ENCODE data around the gene PRPF4.

Gene PRPF4

DNA sequence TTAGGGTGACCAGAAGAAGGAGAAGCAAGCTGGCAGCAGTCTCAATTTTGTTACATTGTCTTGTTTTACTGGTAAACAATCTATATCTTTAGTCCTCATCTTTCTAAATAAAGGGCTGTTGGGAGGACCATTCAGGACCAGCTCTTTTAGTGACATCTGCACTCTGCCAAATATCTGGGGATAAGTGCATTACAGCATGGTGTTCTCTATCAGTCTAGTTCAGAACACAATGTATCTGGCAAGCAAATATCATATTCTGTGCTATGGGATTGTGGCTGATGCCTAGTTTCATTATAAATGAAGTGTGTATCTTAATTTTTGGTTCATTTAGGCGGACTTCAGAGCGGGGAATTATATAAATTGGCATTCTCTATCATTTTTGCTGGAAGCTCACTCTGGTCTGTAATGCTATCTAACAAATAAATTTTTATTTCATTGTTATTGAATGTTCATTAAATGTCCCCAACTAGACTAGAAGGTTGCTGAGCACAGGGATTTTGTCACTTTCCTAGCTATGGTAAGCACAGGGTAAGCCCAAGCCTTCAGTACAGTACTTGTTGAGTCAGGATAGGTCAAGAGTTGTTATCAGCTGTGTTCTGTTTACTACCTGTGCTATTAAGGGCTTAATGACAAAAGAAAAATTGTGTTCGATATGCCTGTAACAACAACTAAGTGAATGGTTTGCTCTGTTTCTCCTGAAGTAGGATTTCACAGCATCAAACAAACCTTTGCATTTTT lies 52.8 kb downstream of the PRPF4 start:
- no peak for TF ChIP-seq Cebpa-rat (IDR thresholded peaks at IDR 0.05)
- no peaks in the 10 kb centered on the region for H4K20me1 ChIP-seq
- H3K4me1 ChIP-seq = no peaks in the 10 kb centered on the region
- H3K27ac ChIP-seq = no peak overlapping the region
- H3K4me2 ChIP-seq = no peak overlapping the region
- no peak overlapping the region for H3K9ac ChIP-seq
- no peaks in the 10 kb centered on the region for H3K36me3 ChIP-seq
- H3K27me3 ChIP-seq = no peaks in the 10 kb centered on the region
- H3K4me3 ChIP-seq = no peak overlapping the region
- no peaks in the 10 kb centered on the region for H3K9me3 ChIP-seq (replicated peaks in 1 of 11)

DNA sequence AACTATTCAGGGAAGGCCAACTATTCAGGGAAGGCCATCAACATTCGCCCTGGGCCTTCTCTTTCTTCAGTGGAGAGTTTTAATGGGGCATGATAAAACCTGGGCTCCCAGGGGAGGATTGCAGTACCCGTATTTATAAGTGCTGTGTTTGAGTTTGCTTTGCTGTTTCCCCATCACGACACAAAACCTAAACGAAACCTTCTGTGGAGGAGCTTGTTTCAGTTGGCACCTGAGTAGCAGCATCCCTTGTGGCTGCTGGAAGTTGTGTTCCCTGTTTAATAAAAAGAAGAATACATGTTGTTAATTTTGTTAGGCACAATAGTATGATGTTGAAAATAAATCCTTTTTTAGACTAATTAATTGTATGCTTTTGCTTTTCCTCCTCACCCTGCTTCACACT lies 56.3 kb downstream of the PRPF4 start:
- no peak overlapping the region for H3K27ac ChIP-seq
- no peaks in the 10 kb centered on the region for H3K9me3 ChIP-seq (replicated peaks in 1 of 11)
- H3K27me3 ChIP-seq = no peaks in the 10 kb centered on the region
- no peak overlapping the region for H3K4me2 ChIP-seq
- H3K9ac ChIP-seq = no peak overlapping the region
- no peaks in the 10 kb centered on the region for H3K36me3 ChIP-seq
- H4K20me1 ChIP-seq = no peaks in the 10 kb centered on the region
- H3K4me1 ChIP-seq = 0 out of 20 replicates have a peak, but pooled peaks cover 0 to 5% (median 0%) of the 10 kb centered on the region in 10 experiments
- H3K4me3 ChIP-seq = no peak overlapping the region
- TF ChIP-seq Cebpa-rat (IDR thresholded peaks at IDR 0.05) = no peak

DNA sequence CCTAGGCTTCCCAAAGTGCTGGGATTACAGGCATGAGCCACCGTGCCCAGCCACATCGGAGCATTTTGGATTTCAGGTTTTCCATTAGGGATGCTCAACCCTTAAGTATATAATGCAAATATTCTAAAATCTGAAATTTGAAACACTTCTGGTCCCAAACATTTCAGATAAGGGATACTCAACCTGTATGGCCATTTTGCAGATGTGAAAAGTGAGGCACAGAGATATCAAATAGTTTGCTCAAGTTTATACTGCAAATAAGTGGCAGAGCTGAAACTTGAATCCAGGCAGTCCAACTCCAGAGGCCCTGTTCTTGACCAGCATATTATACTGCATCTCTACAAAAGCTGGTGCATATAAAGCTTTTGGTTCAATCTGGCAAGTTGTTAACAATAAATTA lies 62.3 kb downstream of the PRPF4 start:
- Histone ChIP-seq H4K20me1 (no peaks in the 10 kb centered on the region), H3K36me3 (no peaks in the 10 kb centered on the region), H3K9ac (no peak overlapping the region), H3K4me2 (no peak overlapping the region), H3K4me3 (no peak overlapping the region), H3K4me1 (peaks cover 8 to 19% (median 14%) of the 10 kb centered on the region in 10 experiments), H3K9me3 (replicated peaks in 1 of 11) (no peaks in the 10 kb centered on the region), H3K27ac (no peak overlapping the region), H3K27me3 (no peaks in the 10 kb centered on the region)
- no peak for TF ChIP-seq Cebpa-rat (IDR thresholded peaks at IDR 0.05)

DNA sequence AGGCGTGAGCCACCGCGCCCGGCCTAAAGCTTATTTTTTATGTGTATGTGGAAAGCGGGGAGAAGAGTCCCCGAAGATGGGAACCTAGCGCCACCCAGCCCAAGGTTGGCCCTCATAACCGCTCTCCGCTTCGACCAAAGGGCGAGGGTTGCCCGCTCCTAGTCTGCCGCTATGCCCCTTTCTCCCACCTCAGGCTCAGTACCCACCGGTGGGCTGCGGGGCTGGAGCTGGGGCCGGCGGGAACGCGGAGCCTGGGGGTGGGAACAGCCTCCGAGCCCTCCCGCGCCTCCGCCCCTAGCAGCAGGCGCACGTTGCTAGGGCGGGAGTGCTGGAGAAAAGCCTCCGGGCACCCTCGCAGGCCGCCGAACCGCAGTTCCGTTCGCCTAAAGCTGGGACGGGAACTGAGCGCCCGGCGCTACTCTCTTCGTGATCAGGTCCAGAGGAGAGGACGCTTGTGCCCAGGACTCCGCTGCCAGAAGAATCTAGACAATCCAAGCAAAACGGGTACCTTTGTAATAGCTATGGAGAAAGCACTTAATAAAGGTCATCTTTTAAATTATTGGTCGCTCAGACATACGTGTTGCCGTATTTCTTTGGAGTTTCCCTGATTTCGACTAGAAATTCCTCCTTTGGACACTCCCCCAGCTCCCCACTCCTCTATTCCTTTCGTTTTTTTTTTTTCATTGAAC lies 64.7 kb downstream of the PRPF4 start, which contains the start of gene WDR31:
WDR31 (minus strand) TSS at position 265 of the 689 bp plus-strand sequence. CDS start 8,253 bp downstream, outside the sequence.
- Histone ChIP-seq H3K4me3 (peak within 1 kb of the TSS; percentile 67 to 89 (median 74)), H3K4me1 (peaks cover 20 to 26% (median 24%) of the 10 kb centered on the region in 10 experiments), H3K4me2 (peak within 1 kb of the TSS; percentile 73 to 96 (median 91)), H3K27ac (peak within 1 kb of the TSS; percentile 11 to 67 (median 55); a peak in 21 of 22 replicates), H3K36me3 (no peaks in the 10 kb centered on the region), H3K9ac (peak within 1 kb of the TSS; percentile 65 to 84 (median 76); a peak in 21 of 22 replicates), H4K20me1 (no peaks in the 10 kb centered on the region), H3K9me3 (replicated peaks in 1 of 11) (no peaks in the 10 kb centered on the region), H3K27me3 (no peaks in the 10 kb centered on the region)
- TF ChIP-seq Cebpa-rat (IDR thresholded peaks at IDR 0.05) = no peak

DNA sequence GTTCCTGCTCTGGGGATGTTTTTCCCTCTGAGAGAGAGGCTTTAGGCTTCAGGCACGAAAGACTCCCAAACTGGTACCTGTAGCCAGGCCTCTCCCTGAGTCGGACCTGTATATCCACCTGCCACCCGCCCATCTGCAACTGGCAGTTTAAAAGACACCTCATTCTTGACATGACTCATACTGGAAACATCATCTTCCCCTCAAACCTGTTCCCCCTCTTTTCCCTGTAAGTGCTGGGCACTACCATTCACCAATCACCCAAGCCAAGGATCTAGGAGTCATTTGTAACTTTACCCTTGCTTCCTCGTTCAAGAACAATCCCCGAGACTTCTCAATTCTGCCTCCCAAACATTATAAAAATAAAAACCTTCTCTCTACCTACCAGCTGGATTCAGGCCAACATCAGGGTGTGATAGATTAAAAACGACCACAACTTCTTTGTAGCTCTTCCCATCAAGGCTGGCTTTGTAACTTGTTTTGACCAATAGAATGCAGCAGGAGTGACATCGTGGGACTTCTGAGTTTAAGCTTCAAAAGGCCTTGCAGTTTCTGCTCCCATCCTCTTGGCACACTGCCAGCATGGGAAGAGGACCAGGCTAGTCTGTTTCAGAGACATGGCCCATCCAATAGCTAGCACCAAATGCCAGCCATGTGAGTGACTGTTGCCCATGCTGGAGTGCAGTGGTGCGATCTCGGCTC lies 66.4 kb downstream of the PRPF4 start:
- no peaks in the 10 kb centered on the region for H3K9me3 ChIP-seq (replicated peaks in 1 of 11)
- H3K27ac ChIP-seq = no peak overlapping the region
- no peak overlapping the region for H3K4me2 ChIP-seq
- H3K9ac ChIP-seq = no peak overlapping the region
- no peaks in the 10 kb centered on the region for H3K36me3 ChIP-seq
- no peaks in the 10 kb centered on the region for H4K20me1 ChIP-seq
- no peak overlapping the region for H3K4me3 ChIP-seq
- H3K27me3 ChIP-seq = no peaks in the 10 kb centered on the region
- no peak for TF ChIP-seq Cebpa-rat (IDR thresholded peaks at IDR 0.05)
- peaks cover 20 to 26% (median 24%) of the 10 kb centered on the region in 10 experiments for H3K4me1 ChIP-seq

Measured in BLaER1 treated with 17β-estradiol and CSF1 and Interleukin-3, amounts not matched to agents 10 nM and 100 nM (cell line).